HG03575 (cell line): Measurements from ENCODE around the gene OLIG2.

Experiments used
- ATAC-seq: cut with Tn5 transposase; IDR thresholded peaks from one replicate; pipeline ENCODE4 v1.9.1; 2021; ENCODE audit not compliant: unreplicated experiment, insufficient number of reproducible peaks, low FRiP score; ENCODE audit errors: extremely low read depth

The OLIG2 gene

GRCh38 chr21:33058527-33058926 is 32.8 kb downstream of the OLIG2 start:
- ATAC-seq: no peak

- no peak for ATAC-seq
Observed at GRCh38 chr21:33058957-33059356, 33.2 kb downstream of the OLIG2 start.

GRCh38 chr21:33059380-33059841 is 33.7 kb downstream of the OLIG2 start:
- ATAC-seq: no peak

GRCh38 chr21:33061233-33061632 is 35.5 kb downstream of the OLIG2 start:
- ATAC-seq: no peak

- no peak for ATAC-seq
Observed at GRCh38 chr21:33063375-33063883, 37.7 kb downstream of the OLIG2 start.

- ATAC-seq: no peak
Observed at GRCh38 chr21:33063907-33064622, 38.3 kb downstream of the OLIG2 start.

GRCh38 chr21:33064623-33065390 is 39.1 kb downstream of the OLIG2 start:
- ATAC-seq: no peak

- ATAC-seq: no peak
Observed at GRCh38 chr21:33067043-33067442, 41.3 kb downstream of the OLIG2 start.

- ATAC-seq: no peak
Observed at GRCh38 chr21:33067457-33067856, 41.7 kb downstream of the OLIG2 start.

GRCh38 chr21:33069243-33069642 is 43.5 kb downstream of the OLIG2 start:
- no peak for ATAC-seq

- no peak for ATAC-seq
Observed at GRCh38 chr21:33069645-33069993, 43.9 kb downstream of the OLIG2 start.

GRCh38 chr21:33069994-33070743 is 44.4 kb downstream of the OLIG2 start, which contains the start of gene OLIG1:
OLIG1 (plus strand) TSS chr21:33070141; CDS start chr21:33070247, 106 bp downstream.
- ATAC-seq: no peak

GRCh38 chr21:33070744-33070997 is 44.9 kb downstream of the OLIG2 start:
- no peak for ATAC-seq

- ATAC-seq: no peak
Observed at GRCh38 chr21:33070998-33071769, 45.4 kb downstream of the OLIG2 start.

- no peak for ATAC-seq
Observed at GRCh38 chr21:33071770-33072306, 46.1 kb downstream of the OLIG2 start.

GRCh38 chr21:33073636-33074035 is 47.9 kb downstream of the OLIG2 start:
- ATAC-seq: no peak

- ATAC-seq: no peak
Observed at GRCh38 chr21:33075128-33075527, 49.4 kb downstream of the OLIG2 start.

GRCh38 chr21:33075596-33076195 is 50.0 kb downstream of the OLIG2 start:
- no peak for ATAC-seq
